ENCODE results near the gene MORC1. TPM values are rescaled to one million over a fixed set of nuclear protein-coding genes. Genes with fewer than 3 reads are reported as not detected.
A peak's percentile ranks its signal among the peaks of the same experiment; 100 is the strongest.

The MORC1 gene
- total RNA-seq: not detected in 2 replicates
- long read RNA-seq: 0 reads

GRCh38 chr3:109117939-109118338, at the start of gene MORC1:
Gene MORC1, minus strand, starts transcription at chr3:109118134. Its CDS starts 75 bp downstream, at chr3:109118059.
- TF ChIP-seq, protein P1, sequence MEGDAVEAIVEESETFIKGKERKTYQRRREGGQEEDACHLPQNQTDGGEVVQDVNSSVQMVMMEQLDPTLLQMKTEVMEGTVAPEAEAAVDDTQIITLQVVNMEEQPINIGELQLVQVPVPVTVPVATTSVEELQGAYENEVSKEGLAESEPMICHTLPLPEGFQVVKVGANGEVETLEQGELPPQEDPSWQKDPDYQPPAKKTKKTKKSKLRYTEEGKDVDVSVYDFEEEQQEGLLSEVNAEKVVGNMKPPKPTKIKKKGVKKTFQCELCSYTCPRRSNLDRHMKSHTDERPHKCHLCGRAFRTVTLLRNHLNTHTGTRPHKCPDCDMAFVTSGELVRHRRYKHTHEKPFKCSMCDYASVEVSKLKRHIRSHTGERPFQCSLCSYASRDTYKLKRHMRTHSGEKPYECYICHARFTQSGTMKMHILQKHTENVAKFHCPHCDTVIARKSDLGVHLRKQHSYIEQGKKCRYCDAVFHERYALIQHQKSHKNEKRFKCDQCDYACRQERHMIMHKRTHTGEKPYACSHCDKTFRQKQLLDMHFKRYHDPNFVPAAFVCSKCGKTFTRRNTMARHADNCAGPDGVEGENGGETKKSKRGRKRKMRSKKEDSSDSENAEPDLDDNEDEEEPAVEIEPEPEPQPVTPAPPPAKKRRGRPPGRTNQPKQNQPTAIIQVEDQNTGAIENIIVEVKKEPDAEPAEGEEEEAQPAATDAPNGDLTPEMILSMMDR (IDR thresholded peaks at IDR 0.05): no peak
- Mint-ChIP-seq H3K27me3 (ENCODE audit: unreplicated experiment) (no peaks in the 10 kb centered on the region), H3K27ac (ENCODE audit: unreplicated experiment) (no peak within 1 kb of the TSS), H3K4me3 (ENCODE audit: unreplicated experiment) (no peak within 1 kb of the TSS), H3K9me3 (ENCODE audit: unreplicated experiment) (no peaks in the 10 kb centered on the region), H3K36me3 (ENCODE audit: unreplicated experiment) (no peaks in the 10 kb centered on the region), H3K4me1 (ENCODE audit: unreplicated experiment) (peaks cover 16% of the 10 kb centered on the region)
- DNase-seq (ENCODE audit: extremely low spot score, unreplicated experiment): peak; percentile 85

- Mint-ChIP-seq H3K4me3 (ENCODE audit: unreplicated experiment) (no peak overlapping the region), H3K36me3 (ENCODE audit: unreplicated experiment) (no peaks in the 10 kb centered on the region), H3K9me3 (ENCODE audit: unreplicated experiment) (no peaks in the 10 kb centered on the region), H3K4me1 (ENCODE audit: unreplicated experiment) (no peaks in the 10 kb centered on the region), H3K27ac (ENCODE audit: unreplicated experiment) (no peak overlapping the region), H3K27me3 (ENCODE audit: unreplicated experiment) (peaks cover 3% of the 10 kb centered on the region)
- TF ChIP-seq, protein P1 (IDR thresholded peaks at IDR 0.05): no peak
- DNase-seq (ENCODE audit: extremely low spot score, unreplicated experiment): no peak
These were observed 48.0 kb upstream of the MORC1 start for GRCh38 chr3:109165905-109166304.

DNA sequence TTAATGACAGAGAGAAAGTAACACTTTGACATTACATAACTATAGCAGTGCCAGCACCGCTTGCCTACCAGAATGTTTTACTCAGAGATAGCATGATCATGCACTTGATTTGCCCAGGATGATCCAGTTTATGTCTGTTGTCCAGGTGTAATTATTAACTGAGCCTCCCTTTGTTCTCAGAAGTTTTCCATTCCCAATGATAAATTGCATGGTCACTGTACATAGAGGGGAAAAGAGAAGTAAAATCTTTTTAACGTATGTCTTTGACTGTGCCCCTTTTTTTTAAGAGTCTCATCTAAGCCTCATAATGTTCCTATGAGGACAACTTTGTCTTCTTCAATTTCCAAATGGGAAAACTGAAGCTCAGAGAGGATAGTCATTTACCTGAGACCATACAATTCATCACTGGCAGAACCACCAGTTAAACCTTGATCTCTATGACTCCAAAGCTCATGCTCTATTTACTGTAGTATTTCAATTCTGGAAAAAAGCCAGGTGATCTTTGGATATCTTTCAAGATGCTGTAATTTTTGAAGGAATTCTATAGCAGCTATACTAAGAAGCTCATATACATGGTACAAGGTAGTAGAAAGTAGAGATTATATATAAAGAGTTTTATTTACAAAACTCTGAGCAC, 43.7 kb upstream of the MORC1 start:
- Mint-ChIP-seq H3K27ac (ENCODE audit: unreplicated experiment) (no peak overlapping the region), H3K9me3 (ENCODE audit: unreplicated experiment) (no peaks in the 10 kb centered on the region), H3K36me3 (ENCODE audit: unreplicated experiment) (no peaks in the 10 kb centered on the region), H3K27me3 (ENCODE audit: unreplicated experiment) (peaks cover 3% of the 10 kb centered on the region), H3K4me1 (ENCODE audit: unreplicated experiment) (no peaks in the 10 kb centered on the region), H3K4me3 (ENCODE audit: unreplicated experiment) (no peak overlapping the region)
- TF ChIP-seq, protein P1 (IDR thresholded peaks at IDR 0.05): no peak
- no peak for DNase-seq (ENCODE audit: extremely low spot score, unreplicated experiment)

DNA sequence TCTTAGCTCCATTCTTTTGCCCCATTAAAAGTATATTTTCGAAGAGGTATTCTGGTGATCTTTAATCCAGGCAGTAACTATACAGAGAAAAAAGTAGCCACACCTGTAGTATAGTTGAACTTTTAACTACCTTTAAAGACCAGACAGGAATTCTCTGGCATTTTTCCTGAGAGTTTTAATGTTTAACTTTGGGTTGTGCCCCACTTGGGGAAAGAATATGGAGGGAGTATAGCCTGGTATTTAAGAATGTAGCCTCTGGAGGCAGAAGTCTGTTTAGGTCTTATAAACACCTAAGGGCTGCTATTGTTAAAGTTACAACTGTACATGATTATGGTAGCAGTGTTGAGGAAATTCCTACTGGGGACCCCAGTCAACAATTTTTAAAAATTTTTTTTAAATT, 37.9 kb upstream of the MORC1 start:
- H3K9me3 Mint-ChIP-seq (ENCODE audit: unreplicated experiment): no peaks in the 10 kb centered on the region
- H3K4me1 Mint-ChIP-seq (ENCODE audit: unreplicated experiment): no peaks in the 10 kb centered on the region
- no peaks in the 10 kb centered on the region for H3K27me3 Mint-ChIP-seq (ENCODE audit: unreplicated experiment)
- H3K36me3 Mint-ChIP-seq (ENCODE audit: unreplicated experiment): no peaks in the 10 kb centered on the region
- H3K4me3 Mint-ChIP-seq (ENCODE audit: unreplicated experiment): no peak overlapping the region
- no peak for DNase-seq (ENCODE audit: extremely low spot score, unreplicated experiment)
- H3K27ac Mint-ChIP-seq (ENCODE audit: unreplicated experiment): no peak overlapping the region
- TF ChIP-seq, protein P1 (IDR thresholded peaks at IDR 0.05): no peak

DNA sequence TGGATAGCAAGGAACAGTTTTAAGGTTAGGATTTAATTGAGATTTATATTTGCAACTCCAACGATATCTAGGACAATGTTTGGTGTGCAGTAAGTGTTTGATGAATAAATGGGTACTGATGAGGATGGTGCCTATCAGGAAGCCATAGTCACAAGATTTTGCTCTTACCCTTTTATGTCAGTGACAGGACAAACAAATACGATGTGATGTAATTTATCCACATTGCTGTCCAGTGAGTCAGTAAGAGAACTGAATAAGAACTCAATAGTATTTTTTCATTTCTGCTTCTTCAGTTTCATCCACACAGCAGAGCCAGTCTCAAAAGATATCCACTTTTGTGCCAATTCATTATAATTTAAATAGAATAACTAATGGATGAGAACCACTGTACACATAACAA, 37.0 kb upstream of the MORC1 start:
- Mint-ChIP-seq H3K4me3 (ENCODE audit: unreplicated experiment) (no peak overlapping the region), H3K9me3 (ENCODE audit: unreplicated experiment) (no peaks in the 10 kb centered on the region), H3K4me1 (ENCODE audit: unreplicated experiment) (no peaks in the 10 kb centered on the region), H3K36me3 (ENCODE audit: unreplicated experiment) (no peaks in the 10 kb centered on the region), H3K27ac (ENCODE audit: unreplicated experiment) (no peak overlapping the region), H3K27me3 (ENCODE audit: unreplicated experiment) (no peaks in the 10 kb centered on the region)
- TF ChIP-seq, protein P1 (IDR thresholded peaks at IDR 0.05): no peak
- DNase-seq (ENCODE audit: extremely low spot score, unreplicated experiment): no peak
